HEK293 (cell line): ENCODE results near the gene MUSK.

Experiments
- CTCF ChIP-seq: fragments of 450-650 bp; formaldehyde crosslinking; IDR thresholded peaks from 2 replicates; pipeline ENCODE4 v1.5.1; 2016; ENCODE audit warnings: missing biosample characterization, missing genetic modification characterization
- MEIS1 ChIP-seq: sonication (generic); formaldehyde crosslinking; IDR thresholded peaks from 2 replicates; pipeline ENCODE4 v1.8.1; 2022; ENCODE audit warnings: missing genetic modification reagents, mild to moderate bottlenecking, borderline replicate concordance
- YY1 ChIP-seq: fragments of 450-650 bp; formaldehyde crosslinking; IDR thresholded peaks from 2 replicates; pipeline ENCODE4 v1.5.1; 2018; ENCODE audit warnings: missing biosample characterization, missing genetic modification characterization
- ZBTB20 ChIP-seq: fragments of 450-650 bp; formaldehyde crosslinking; IDR thresholded peaks from 2 replicates; pipeline ENCODE4 v1.5.1; 2016; ENCODE audit warnings: missing biosample characterization, missing genetic modification characterization

- TF ChIP-seq ZBTB20 (tag by site-specific recombination) (no peak), MEIS1 (CRISPR knock-in tag) (no peak), YY1 (no peak), CTCF (tag by site-specific recombination) (no peak)
Observed at GRCh38 chr9:110814159-110814558, 145.6 kb downstream of the MUSK start.
